Stimulated activated CD8-positive, alpha-beta memory T cell treated with anti-CD3 and anti-CD28 coated beads, Interleukin-12 subunit alpha, Interleukin-12 subunit beta, amount 100 ng/mL, for 24 hours (primary cell): Measurements from ENCODE around the gene ZNF761.
"Not testable (repeated sequence)": the region's sequence is repeated elsewhere in the genome, so short reads cannot be mapped to it uniquely, and the experiment has no call there.

Experiments used
- DNase-seq: peaks from one replicate; pipeline ENCODE4 v3.0.0-alpha.2; 2020; ENCODE audit errors: extremely low read depth

ZNF761 gene

GRCh38 chr19:53460131-53460721 is 28.4 kb downstream of the ZNF761 start:
- DNase-seq, result not testable (repeated sequence)

- DNase-seq, result no peak
These were observed 30.1 kb downstream of the ZNF761 start for GRCh38 chr19:53461866-53462265.

- no peak for DNase-seq
These were observed 31.1 kb downstream of the ZNF761 start for GRCh38 chr19:53462861-53463260.

- no peak for DNase-seq
These were observed 31.5 kb downstream of the ZNF761 start for GRCh38 chr19:53463263-53463662.

GRCh38 chr19:53466726-53467484 is 35.1 kb downstream of the ZNF761 start:
- no peak for DNase-seq

GRCh38 chr19:53467485-53468262 is 35.9 kb downstream of the ZNF761 start, which contains the start of gene ZNF813:
TSS of gene ZNF813 (plus strand) at chr19:53467733. CDS start at chr19:53483823, 16,090 bp downstream.
- DNase-seq, result peak; percentile 90

- DNase-seq, result not testable (repeated sequence)
These were observed 36.8 kb downstream of the ZNF761 start for GRCh38 chr19:53468628-53469027.

GRCh38 chr19:53471916-53472315 is 40.1 kb downstream of the ZNF761 start:
- DNase-seq, result no peak

GRCh38 chr19:53474832-53475231 is 43.0 kb downstream of the ZNF761 start:
- not testable (repeated sequence) for DNase-seq

GRCh38 chr19:53475470-53475869 is 43.7 kb downstream of the ZNF761 start:
- DNase-seq, result not testable (repeated sequence)

- not testable (repeated sequence) for DNase-seq
These were observed 52.0 kb downstream of the ZNF761 start for GRCh38 chr19:53483751-53484150.

- no peak for DNase-seq
These were observed 53.5 kb downstream of the ZNF761 start for GRCh38 chr19:53485046-53486004.

GRCh38 chr19:53492153-53492552 is 60.4 kb downstream of the ZNF761 start:
- no peak for DNase-seq

GRCh38 chr19:53497311-53498023 is 65.7 kb downstream of the ZNF761 start:
- not testable (repeated sequence) for DNase-seq

- not testable (repeated sequence) for DNase-seq
These were observed 66.2 kb downstream of the ZNF761 start for GRCh38 chr19:53498024-53498395.

GRCh38 chr19:53503151-53503550 is 71.4 kb downstream of the ZNF761 start:
- not testable (repeated sequence) for DNase-seq

GRCh38 chr19:53503671-53504364 is 72.0 kb downstream of the ZNF761 start:
- not testable (repeated sequence) for DNase-seq

GRCh38 chr19:53504365-53504703 is 72.5 kb downstream of the ZNF761 start:
- not testable (repeated sequence) for DNase-seq

- no peak for DNase-seq
These were observed 73.1 kb downstream of the ZNF761 start for GRCh38 chr19:53504885-53505284.

GRCh38 chr19:53506728-53507127 is 74.9 kb downstream of the ZNF761 start:
- DNase-seq, result no peak
